HepG2 (cell line): Measurements from ENCODE around the gene CRKL. TPM values are rescaled to one million over a fixed set of nuclear protein-coding genes. Genes with fewer than 3 reads are reported as not detected.

ENCODE experiments used
- ARNTL ChIP-seq: sonication (generic); formaldehyde crosslinking; IDR thresholded peaks from 2 replicates; pipeline ENCODE4 v1.4.0; 2020; ENCODE audit warnings: mild to moderate bottlenecking, missing genetic modification reagents
- CENPBD1 ChIP-seq: sonication (generic); formaldehyde crosslinking; IDR thresholded peaks from 2 replicates; pipeline ENCODE4 v1.8.0; 2022; ENCODE audit warnings: missing genetic modification reagents, low read depth, mild to moderate bottlenecking, borderline replicate concordance
- DNMT1 ChIP-seq: sonication (generic); formaldehyde crosslinking; IDR thresholded peaks from 2 replicates; pipeline ENCODE4 v1.5.1; 2020; ENCODE audit warnings: mild to moderate bottlenecking, missing genetic modification reagents
- GABPB1 ChIP-seq: IDR thresholded peaks from 2 replicates; pipeline ENCODE4 v1.6.1; 2016; ENCODE audit warnings: mild to moderate bottlenecking, missing genetic modification reagents, moderate library complexity, missing compliant biosample characterization
- HNRNPLL ChIP-seq: fragments of 200-400 bp; formaldehyde crosslinking; IDR thresholded peaks from 2 replicates; pipeline ENCODE4 v1.6.1; 2017; ENCODE audit warnings: mild to moderate bottlenecking, low read depth, low read length; ENCODE audit not compliant: poor library complexity, severe bottlenecking
- KLF16 ChIP-seq, 2 experiments: sonication (generic) in 1 of 2; formaldehyde crosslinking in 1 of 2; IDR thresholded peaks; 2 replicates each; pipeline versions ENCODE4 v1.6.1 to v1.8.0; 2016 to 2023; ENCODE audit warnings: missing genetic modification reagents in 2 of 2, missing compliant biosample characterization in 1 of 2
- MZF1 ChIP-seq: sonication (generic); formaldehyde crosslinking; IDR thresholded peaks from 2 replicates; pipeline ENCODE4 v1.8.1; 2023; ENCODE audit warnings: mild to moderate bottlenecking, missing genetic modification reagents, borderline replicate concordance
- NBN ChIP-seq: fragments of 450-650 bp; conservative IDR thresholded peaks from 2 replicates; pipeline ENCODE4 v1.6.1; 2017
- NKX3-1 ChIP-seq: sonication (generic); formaldehyde crosslinking; IDR thresholded peaks from 2 replicates; pipeline ENCODE4 v1.5.0; 2020; ENCODE audit warnings: missing genetic modification reagents
- NR1H2 ChIP-seq: sonication (generic); formaldehyde crosslinking; IDR thresholded peaks from 2 replicates; pipeline ENCODE4 v1.8.1; 2022; ENCODE audit warnings: low read depth, missing genetic modification reagents, borderline replicate concordance
- REST ChIP-seq, 2 experiments: IDR thresholded peaks; 2 replicates each; pipeline ENCODE4 v1.6.1; 2011 to 2012; ENCODE audit warnings: low read length in 2 of 2, borderline replicate concordance in 1 of 2, low read depth in 1 of 2, mild to moderate bottlenecking in 1 of 2, moderate library complexity in 1 of 2
- RFXAP ChIP-seq: sonication (generic); formaldehyde crosslinking; IDR thresholded peaks from 2 replicates; pipeline ENCODE4 v1.4.0; 2020; ENCODE audit warnings: missing genetic modification reagents, borderline replicate concordance
- SMC3 ChIP-seq: IDR thresholded peaks from 2 replicates; pipeline ENCODE4 v1.6.1; 2011; ENCODE audit warnings: low read length, improper control_type of control experiment
- SP5 ChIP-seq: IDR thresholded peaks from 2 replicates; pipeline ENCODE4 v1.6.1; 2016; ENCODE audit warnings: low read depth, borderline replicate concordance
- TCF7 ChIP-seq: sonication (generic); IDR thresholded peaks from 2 replicates; pipeline ENCODE4 v1.6.1; 2016; ENCODE audit warnings: antibody characterized with exemption, low read depth
- TP53 ChIP-seq: sonication (generic); formaldehyde crosslinking; conservative IDR thresholded peaks from 2 replicates; pipeline ENCODE4 v1.4.0; 2020; ENCODE audit warnings: missing genetic modification reagents
- YEATS2 ChIP-seq: sonication (generic); formaldehyde crosslinking; IDR thresholded peaks from 2 replicates; pipeline ENCODE4 v1.4.0; 2020; ENCODE audit warnings: missing genetic modification reagents, borderline replicate concordance
- ZBTB21 ChIP-seq: sonication (generic); formaldehyde crosslinking; IDR thresholded peaks from 2 replicates; pipeline ENCODE4 v1.4.0; 2020; ENCODE audit warnings: missing genetic modification reagents
- ZNF891 ChIP-seq: sonication (generic); formaldehyde crosslinking; IDR thresholded peaks from 2 replicates; pipeline ENCODE4 v1.5.0; 2020; ENCODE audit warnings: mild to moderate bottlenecking, missing genetic modification reagents
- ZSCAN30 ChIP-seq: sonication (generic); formaldehyde crosslinking; IDR thresholded peaks from 2 replicates; pipeline ENCODE4 v1.5.0; 2020; ENCODE audit warnings: mild to moderate bottlenecking, missing genetic modification reagents
- polyA plus RNA-seq, 8 experiments: library from polyadenylated mRNA; depleted of rRNA in 3 of 8; stranded (reverse) in 7 of 8; unstranded in 1 of 8; fragments of >200 nt; fragmentation: Illumina TruSeq in 4 of 8; extraction: Trizol in 4 of 8; gene quantifications; 2 replicates each; pipeline versions ENCODE4 v1.2.1 to v1.2.3, GENCODE V29; 2011 to 2016; ENCODE audit warnings: low read depth in 4 of 8, missing spikeins in 1 of 8, mixed read lengths in 1 of 8; ENCODE audit not compliant: insufficient read depth in 1 of 8
- total RNA-seq, 5 experiments: library from RNA; depleted of rRNA; stranded (reverse); fragments of >200 nt; fragmentation: Illumina TruSeq; extraction: Trizol; gene quantifications; 2 replicates each; pipeline ENCODE4 v1.2.3, GENCODE V29; 2016; ENCODE audit warnings: low read depth in 1 of 5
- TF ChIP-seq, protein P1 (sequence below): sonication (generic); formaldehyde crosslinking; IDR thresholded peaks from 2 replicates; pipeline ENCODE4 v1.8.1; 2023; ENCODE audit warnings: mild to moderate bottlenecking, missing genetic modification reagents, borderline replicate concordance
- TF ChIP-seq, protein P2 (sequence below): sonication (generic); formaldehyde crosslinking; IDR thresholded peaks from 2 replicates; pipeline ENCODE4 v1.5.0; 2020; ENCODE audit warnings: mild to moderate bottlenecking, missing genetic modification reagents

Gene CRKL
- total and polyA plus RNA-seq, 2 of the 13 experiments (the other 11 are each of a cell fraction or from before 2014, with no cell fraction given): 37.4 to 60.6 TPM

GRCh38 chr22:20981787-20982562, 64.8 kb downstream of the CRKL start, which contains the start of gene LZTR1 (continued):
- no peak for TF ChIP-seq ZBTB21 (CRISPR knock-in tag)
- peak; percentile 87 for TF ChIP-seq YEATS2 (CRISPR knock-in tag)
- TF ChIP-seq REST (IDR thresholded peaks at IDR 0.05; ENCODE audit: borderline replicate concordance in 1 of 2, low read depth in 1 of 2, low read length in 2 of 2): no peak; a peak in 1 of 4 replicates
- TF ChIP-seq HNRNPLL: peak; percentile 94
- TF ChIP-seq MZF1 (CRISPR knock-in tag): 0 out of 2 replicates have a peak, but pooled peaks have one; percentile 46
- TF ChIP-seq TP53 (CRISPR knock-in tag): peak; percentile 88; the same call in 1 of the 2 replicates
- peak; percentile 55; the same call in 1 of the 2 replicates for TF ChIP-seq RFXAP (CRISPR knock-in tag)
- TF ChIP-seq NR1H2 (CRISPR knock-in tag): no peak
- TF ChIP-seq GABPB1 (CRISPR knock-in tag): peak; percentile 98
- TF ChIP-seq CENPBD1 (CRISPR knock-in tag): no peak; the same call in 1 of the 2 replicates
- TF ChIP-seq, protein P1, sequence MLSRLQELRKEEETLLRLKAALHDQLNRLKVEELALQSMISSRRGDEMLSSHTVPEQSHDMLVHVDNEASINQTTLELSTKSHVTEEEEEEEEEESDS (CRISPR knock-in tag): peak; percentile 93; the same call in 1 of the 2 replicates
- TF ChIP-seq TCF7: no peak
- TF ChIP-seq SP5 (CRISPR knock-in tag): peak; percentile 47; the same call in 1 of the 2 replicates
- TF ChIP-seq, protein P2, sequence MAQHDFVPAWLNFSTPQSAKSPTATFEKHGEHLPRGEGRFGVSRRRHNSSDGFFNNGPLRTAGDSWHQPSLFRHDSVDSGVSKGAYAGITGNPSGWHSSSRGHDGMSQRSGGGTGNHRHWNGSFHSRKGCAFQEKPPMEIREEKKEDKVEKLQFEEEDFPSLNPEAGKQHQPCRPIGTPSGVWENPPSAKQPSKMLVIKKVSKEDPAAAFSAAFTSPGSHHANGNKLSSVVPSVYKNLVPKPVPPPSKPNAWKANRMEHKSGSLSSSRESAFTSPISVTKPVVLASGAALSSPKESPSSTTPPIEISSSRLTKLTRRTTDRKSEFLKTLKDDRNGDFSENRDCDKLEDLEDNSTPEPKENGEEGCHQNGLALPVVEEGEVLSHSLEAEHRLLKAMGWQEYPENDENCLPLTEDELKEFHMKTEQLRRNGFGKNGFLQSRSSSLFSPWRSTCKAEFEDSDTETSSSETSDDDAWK (CRISPR knock-in tag): no peak
- TF ChIP-seq NBN: no peak
- no peak for TF ChIP-seq SMC3
- peak; percentile 75 for TF ChIP-seq NKX3-1
- TF ChIP-seq ZSCAN30 (CRISPR knock-in tag): no peak; the same call in 1 of the 2 replicates
- TF ChIP-seq DNMT1 (CRISPR knock-in tag): no peak
- TF ChIP-seq KLF16 (CRISPR knock-in tag; IDR thresholded peaks at IDR 0.05): peak in 1 of 2 experiments; percentile 91; a peak in 1 of 4 replicates
- TF ChIP-seq ZNF891 (CRISPR knock-in tag): peak; percentile 93
- TF ChIP-seq ARNTL (CRISPR knock-in tag): peak; percentile 79
